ENCODE data around the gene NPBWR2.

Gene NPBWR2

GRCh38 chr20:64055893-64056638 lies 51.3 kb downstream of the NPBWR2 start:
- DNase-seq, result peak; percentile 51

GRCh38 chr20:64055396-64055892 lies 51.9 kb downstream of the NPBWR2 start:
- no peak for DNase-seq

GRCh38 chr20:64053841-64054661 lies 53.3 kb downstream of the NPBWR2 start:
- DNase-seq, result no peak
